K562 (cell line): ENCODE measurements around the gene RPLP2. TPM values are rescaled to one million over a fixed set of nuclear protein-coding genes. Genes with fewer than 3 reads are reported as not detected.

Experiments used
- ATF2 ChIP-seq: sonication (generic); formaldehyde crosslinking; IDR thresholded peaks from 2 replicates; pipeline ENCODE4 v1.8.1; 2022; ENCODE audit warnings: missing genetic modification reagents
- CBX1 ChIP-seq: sonication (generic); IDR thresholded peaks from 2 replicates; pipeline ENCODE4 v1.6.1; 2016; ENCODE audit warnings: antibody characterized with exemption, low read depth, mild to moderate bottlenecking
- E2F6 ChIP-seq, 2 experiments: IDR thresholded peaks; 2 replicates each; pipeline ENCODE4 v1.6.1; 2011; ENCODE audit warnings: borderline replicate concordance in 1 of 2, control low read depth in 1 of 2, low read depth in 1 of 2, low read length in 1 of 2, mild to moderate bottlenecking in 1 of 2, mixed read lengths in 1 of 2, moderate library complexity in 1 of 2; ENCODE audit not compliant: insufficient read depth in 1 of 2, insufficient read length in 1 of 2, poor library complexity in 1 of 2, severe bottlenecking in 1 of 2; ENCODE audit errors: extremely low read depth in 1 of 2
- ELF2 ChIP-seq: fragments of 250-450 bp; sonication (Bioruptor Pico); IDR thresholded peaks from 2 replicates; pipeline ENCODE4 v1.5.0; 2021; ENCODE audit warnings: mild to moderate bottlenecking
- GABPB2 ChIP-seq: fragments of 250-450 bp; sonication (Bioruptor Pico); conservative IDR thresholded peaks from 2 replicates; pipeline ENCODE4 v1.5.1; 2021; ENCODE audit warnings: mild to moderate bottlenecking
- JUND ChIP-seq, 2 experiments: IDR thresholded peaks; 2 replicates in 1 of 2; 3 replicates in 1 of 2; pipeline ENCODE4 v1.6.1; 2011; ENCODE audit warnings: borderline replicate concordance in 2 of 2, low read depth in 2 of 2, low read length in 2 of 2, improper control_type of control experiment in 1 of 2, missing biosample characterization in 1 of 2, missing genetic modification characterization in 1 of 2, missing genetic modification reagents in 1 of 2
- L3MBTL2 ChIP-seq: fragments of 450-650 bp; IDR thresholded peaks from 2 replicates; pipeline ENCODE4 v1.6.1; 2016; ENCODE audit warnings: mild to moderate bottlenecking, moderate library complexity
- LCOR ChIP-seq: sonication (generic); formaldehyde crosslinking; IDR thresholded peaks from 2 replicates; pipeline ENCODE4 v1.8.0; 2022; ENCODE audit warnings: mild to moderate bottlenecking, missing genetic modification reagents
- NCOA6 ChIP-seq: fragments of 450-650 bp; IDR thresholded peaks from 2 replicates; pipeline ENCODE4 v1.6.1; 2017; ENCODE audit warnings: mild to moderate bottlenecking
- POLR2AphosphoS2 ChIP-seq: IDR thresholded peaks from 2 replicates; pipeline ENCODE4 v1.6.1; 2012; ENCODE audit warnings: low read length, improper control_type of control experiment
- SRSF3 ChIP-seq: fragments of 200-400 bp; formaldehyde crosslinking; IDR thresholded peaks from 2 replicates; pipeline ENCODE4 v1.6.1; 2016; ENCODE audit warnings: mild to moderate bottlenecking, low read length, moderate library complexity; ENCODE audit not compliant: insufficient read depth
- STAT5B ChIP-seq: fragments of 250-450 bp; sonication (Bioruptor Pico); IDR thresholded peaks from 2 replicates; pipeline ENCODE4 v1.8.0; 2021; ENCODE audit warnings: mild to moderate bottlenecking, inconsistent platforms
- STAT6 ChIP-seq: sonication (generic); formaldehyde crosslinking; IDR thresholded peaks from 2 replicates; pipeline ENCODE4 v1.8.1; 2023; ENCODE audit warnings: mild to moderate bottlenecking, missing genetic modification reagents
- TARDBP ChIP-seq: fragments of 450-650 bp; IDR thresholded peaks from 2 replicates; pipeline ENCODE4 v1.6.1; 2016
- TEAD2 ChIP-seq: fragments of 450-650 bp; IDR thresholded peaks from 2 replicates; pipeline ENCODE4 v1.6.1; 2016; ENCODE audit warnings: missing genetic modification characterization, control low read depth, missing compliant biosample characterization
- XRCC3 ChIP-seq: fragments of 450-650 bp; IDR thresholded peaks from 2 replicates; pipeline ENCODE4 v1.6.1; 2017; ENCODE audit warnings: mild to moderate bottlenecking, moderate library complexity
- ZBTB17 ChIP-seq: fragments of 450-650 bp; formaldehyde crosslinking; IDR thresholded peaks from 2 replicates; pipeline ENCODE4 v1.4.0; 2020; ENCODE audit warnings: mild to moderate bottlenecking
- ZBTB5 ChIP-seq: fragments of 450-650 bp; IDR thresholded peaks from 2 replicates; pipeline ENCODE4 v1.6.1; 2017; ENCODE audit warnings: antibody characterized with exemption
- ZC3H8 ChIP-seq: fragments of 450-650 bp; IDR thresholded peaks from 2 replicates; pipeline ENCODE4 v1.6.1; 2017
- ZNF699 ChIP-seq: fragments of 250-450 bp; sonication (Bioruptor Pico); IDR thresholded peaks from 2 replicates; pipeline ENCODE4 v1.8.0; 2021; ENCODE audit warnings: mild to moderate bottlenecking, moderate library complexity; ENCODE audit not compliant: insufficient replicate concordance
- ZNF707 ChIP-seq: fragments of 250-450 bp; sonication (Bioruptor Pico); conservative IDR thresholded peaks from 2 replicates; pipeline ENCODE4 v1.8.0; 2022; ENCODE audit warnings: inconsistent platforms, mild to moderate bottlenecking, moderate library complexity
- polyA plus RNA-seq, 8 experiments: library from polyadenylated mRNA; depleted of rRNA in 4 of 8; stranded (reverse) in 5 of 8; unstranded in 3 of 8; fragments of >200 nt; fragmentation: Nextera tagmentation in 2 of 8; fragmentation: Illumina TruSeq in 1 of 8; extraction: Ambion mirVana in 2 of 8; extraction: Trizol in 1 of 8; gene quantifications; 2 replicates each; pipeline versions ENCODE4 v1.2.1 to v1.2.3, GENCODE V29; 2011 to 2014; ENCODE audit warnings: inconsistent platforms in 1 of 8, missing spikeins in 1 of 8
- total RNA-seq, 7 experiments: library from RNA; depleted of rRNA in 6 of 7; stranded (reverse); fragments of >200 nt in 6 of 7; fragmentation: Illumina TruSeq in 2 of 7; extraction: Trizol in 2 of 7; gene quantifications; 2 replicates each; pipeline versions ENCODE4 v1.2.1 to v1.2.3, GENCODE V29; 2011 to 2021; ENCODE audit warnings: low replicate concordance in 1 of 7
- TF ChIP-seq, protein P1 (sequence below): fragments of 250-450 bp; sonication (Bioruptor Pico); IDR thresholded peaks from 2 replicates; pipeline ENCODE4 v1.8.0; 2022; ENCODE audit warnings: moderate library complexity, mild to moderate bottlenecking, inconsistent platforms

Gene RPLP2
- total and polyA plus RNA-seq, 9 of the 15 experiments (the other 6 are each of a cell fraction or from before 2014, with no cell fraction given), result 528 to 3,807 (median 1,633) TPM

DNA sequence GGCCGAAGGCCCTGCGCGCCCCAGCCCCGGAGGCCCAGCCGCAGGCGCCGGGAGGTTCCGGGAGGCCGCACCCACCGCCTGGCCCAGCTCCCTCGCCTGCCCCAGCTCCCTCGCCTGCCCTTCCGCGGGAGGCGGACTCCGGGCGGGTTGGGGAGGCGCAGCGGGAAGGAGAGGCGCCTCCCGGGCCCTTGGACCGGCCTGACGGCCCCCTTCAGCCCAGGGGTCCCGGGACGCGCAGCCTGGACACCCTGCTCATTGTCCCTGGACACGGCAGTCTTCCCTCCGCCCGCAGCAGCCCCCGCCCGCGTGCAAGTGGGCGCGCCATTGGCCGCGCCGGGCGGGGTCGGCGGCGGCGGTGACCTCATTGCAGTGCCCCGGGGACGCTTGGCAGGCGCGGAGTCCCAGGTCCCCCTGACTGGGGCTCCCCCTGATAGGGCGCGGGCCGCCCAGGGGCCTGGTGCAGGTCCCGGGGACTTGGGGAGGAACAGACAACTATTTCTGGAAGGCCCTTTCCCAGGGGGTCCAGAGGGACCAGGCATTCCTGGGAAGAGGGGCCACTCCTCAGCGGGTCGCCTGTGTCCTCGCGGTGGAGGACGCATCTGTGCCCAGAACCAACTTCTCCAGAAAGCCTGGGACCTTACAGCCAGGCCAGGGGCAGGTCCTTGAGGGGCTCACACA lies 23.5 kb downstream of the RPLP2 start (continued):
- peak; percentile 73 for TF ChIP-seq JUND (IDR thresholded peaks at IDR 0.05; ENCODE audit: borderline replicate concordance, low read depth, low read length)
- no peak for TF ChIP-seq JUND (tag; IDR thresholded peaks at IDR 0.05; ENCODE audit: borderline replicate concordance, low read depth, low read length)
- no peak for TF ChIP-seq SRSF3
- TF ChIP-seq ZC3H8, result no peak
- TF ChIP-seq ZNF707 (CRISPR knock-in tag), result no peak; the same call in 1 of the 2 replicates
- peak in 1 of 2 experiments; percentile 76 for TF ChIP-seq E2F6 (IDR thresholded peaks at IDR 0.05; ENCODE audit: borderline replicate concordance in 1 of 2, extremely low read depth in 1 of 2, insufficient read depth in 1 of 2, insufficient read length in 1 of 2, low read depth in 1 of 2, low read length in 1 of 2, poor library complexity in 1 of 2, severe bottlenecking in 1 of 2)
- TF ChIP-seq L3MBTL2, result no peak
- TF ChIP-seq CBX1, result no peak
- no peak for TF ChIP-seq TARDBP
- TF ChIP-seq STAT5B, result no peak
- no peak for TF ChIP-seq ZBTB17 (CRISPR knock-in tag)
- TF ChIP-seq GABPB2 (CRISPR knock-in tag), result no peak
- no peak for TF ChIP-seq ZBTB5
- peak; percentile 76 for TF ChIP-seq ATF2
- TF ChIP-seq STAT6 (CRISPR knock-in tag), result no peak
- TF ChIP-seq ELF2, result no peak
- TF ChIP-seq POLR2AphosphoS2, result no peak
- no peak for TF ChIP-seq XRCC3
- no peak for TF ChIP-seq LCOR (CRISPR knock-in tag)
- TF ChIP-seq ZNF699, result no peak
- TF ChIP-seq NCOA6, result no peak
- TF ChIP-seq, protein P1, sequence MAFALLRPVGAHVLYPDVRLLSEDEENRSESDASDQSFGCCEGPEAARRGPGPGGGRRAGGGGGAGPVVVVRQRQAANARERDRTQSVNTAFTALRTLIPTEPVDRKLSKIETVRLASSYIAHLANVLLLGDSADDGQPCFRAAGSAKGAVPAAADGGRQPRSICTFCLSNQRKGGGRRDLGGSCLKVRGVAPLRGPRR, result no peak
- TF ChIP-seq TEAD2, result no peak
